SIG-M5 treated with dmso at 0.1 percent for 504 hours (cell line): ENCODE results near the gene EML1.
A peak's percentile ranks its signal among the peaks of the same experiment; 100 is the strongest.
"Not testable (repeated sequence)": the region's sequence is repeated elsewhere in the genome, so short reads cannot be mapped to it uniquely, and the experiment has no call there.

Source experiments
- DNase-seq: peaks from one replicate; lab custom pipeline; 2025; ENCODE audit not compliant: unreplicated experiment; lab: John Stamatoyannopoulos, UW

EML1 gene

GRCh38 chr14:99755068-99755405 lies 38.2 kb upstream of the EML1 start:
- DNase-seq = no peak

- DNase-seq = no peak
Observed at GRCh38 chr14:99755629-99756603, 37.3 kb upstream of the EML1 start.

DNA sequence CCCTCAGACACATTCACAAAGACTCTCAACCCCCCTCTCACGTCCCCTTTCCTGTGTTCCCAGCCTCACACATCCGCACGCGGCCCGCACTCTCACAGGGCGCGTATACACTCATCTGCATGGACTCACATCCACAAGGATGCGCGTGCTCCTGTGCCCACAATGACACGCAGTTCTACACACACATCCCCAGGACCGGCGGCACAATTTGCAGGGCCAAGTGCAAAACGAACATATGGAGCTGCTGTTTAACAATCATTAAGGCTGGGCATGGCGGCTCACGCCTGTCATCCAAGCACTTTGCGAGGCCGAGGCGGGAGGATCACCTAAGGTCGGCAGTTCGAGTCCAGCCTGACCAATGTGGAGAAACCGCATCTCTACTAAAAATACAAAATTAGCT lies 36.4 kb upstream of the EML1 start:
- no peak for DNase-seq

DNA sequence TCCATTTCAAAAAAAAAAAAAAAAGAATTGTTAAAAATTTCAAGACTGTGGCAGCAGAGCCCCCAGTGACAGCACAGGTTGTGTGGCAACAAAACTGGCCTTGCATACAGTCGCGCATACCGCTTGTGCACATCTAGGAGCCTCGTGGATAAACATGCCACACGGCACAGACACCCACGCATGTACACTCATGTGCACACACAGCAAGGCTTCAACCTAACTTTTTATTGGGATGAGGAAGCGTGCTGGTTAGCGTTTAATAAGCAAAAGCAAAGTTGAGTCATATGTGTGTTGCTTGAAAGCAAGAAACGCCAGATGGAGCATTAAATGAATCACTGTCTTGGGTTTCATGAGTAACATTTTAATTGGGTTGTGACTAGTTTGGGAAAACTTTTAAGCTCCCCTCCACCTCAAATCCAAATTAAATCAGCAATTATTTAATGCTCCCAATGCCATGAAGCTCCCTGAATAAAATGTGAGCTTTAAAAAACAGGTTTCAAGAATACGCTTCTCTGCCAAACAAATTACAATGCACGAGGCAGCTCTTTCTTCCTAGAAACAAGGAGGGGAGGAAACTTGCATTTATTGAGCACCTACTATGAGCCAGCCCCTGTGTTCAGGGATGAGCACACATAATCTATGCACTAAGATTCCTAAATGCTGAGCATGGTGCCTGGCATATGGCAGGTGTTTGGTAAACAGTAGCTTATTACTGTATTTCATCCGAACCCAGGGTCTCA lies 35.7 kb upstream of the EML1 start:
- no peak for DNase-seq

DNA sequence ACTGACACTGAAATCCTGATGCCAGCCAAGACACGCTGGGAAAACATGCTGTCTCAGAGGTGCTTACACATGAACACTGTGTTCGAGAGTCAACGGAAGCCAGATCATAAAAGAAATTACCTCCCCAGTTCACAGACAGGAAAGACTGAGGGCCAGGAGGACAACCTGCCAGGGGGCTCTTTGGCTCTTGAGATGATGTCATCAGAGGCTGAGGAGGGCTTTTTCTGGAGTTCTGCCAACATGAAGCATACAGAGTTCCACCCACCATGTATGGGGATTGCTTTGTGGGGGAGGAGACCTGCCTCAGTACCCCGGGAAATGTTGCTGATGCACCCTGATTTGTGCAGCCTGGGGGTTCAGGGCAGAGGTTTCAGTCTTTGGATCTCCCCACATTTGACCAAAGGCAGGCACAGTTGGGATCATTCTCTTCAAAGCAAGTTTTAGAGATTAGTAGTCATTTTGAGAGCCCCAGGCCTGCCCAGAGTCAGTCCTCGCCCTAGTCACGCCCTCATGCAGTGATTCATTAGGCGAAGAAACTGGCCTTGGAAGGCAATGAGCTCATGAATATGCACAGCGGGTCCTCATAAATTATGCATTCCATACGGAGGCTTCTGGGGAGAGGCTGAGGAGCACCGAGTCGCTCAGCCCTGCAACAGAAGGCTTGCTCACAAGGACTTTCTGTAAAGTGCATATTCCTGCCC lies 34.9 kb upstream of the EML1 start:
- DNase-seq = no peak

GRCh38 chr14:99758872-99759545 lies 34.2 kb upstream of the EML1 start:
- no peak for DNase-seq

DNA sequence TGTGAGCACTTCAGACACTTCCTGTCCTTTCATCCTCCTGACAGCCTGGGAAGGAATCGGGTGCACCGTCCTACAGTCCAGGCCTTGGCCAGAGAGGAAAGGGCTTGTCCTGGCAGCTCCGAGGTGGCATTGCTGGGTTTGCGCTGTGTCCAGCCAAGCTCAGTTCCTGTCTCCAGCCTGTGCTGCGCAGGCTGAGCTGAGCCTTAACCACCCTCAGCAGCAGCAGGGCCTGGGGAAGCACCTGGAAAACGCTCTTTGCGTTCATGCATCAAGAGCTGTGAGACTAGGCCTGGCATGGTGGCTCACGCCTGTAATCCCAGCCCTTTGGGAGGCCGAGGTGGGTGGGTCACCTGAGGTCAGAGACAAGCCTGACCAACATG lies 33.7 kb upstream of the EML1 start:
- no peak for DNase-seq

DNA sequence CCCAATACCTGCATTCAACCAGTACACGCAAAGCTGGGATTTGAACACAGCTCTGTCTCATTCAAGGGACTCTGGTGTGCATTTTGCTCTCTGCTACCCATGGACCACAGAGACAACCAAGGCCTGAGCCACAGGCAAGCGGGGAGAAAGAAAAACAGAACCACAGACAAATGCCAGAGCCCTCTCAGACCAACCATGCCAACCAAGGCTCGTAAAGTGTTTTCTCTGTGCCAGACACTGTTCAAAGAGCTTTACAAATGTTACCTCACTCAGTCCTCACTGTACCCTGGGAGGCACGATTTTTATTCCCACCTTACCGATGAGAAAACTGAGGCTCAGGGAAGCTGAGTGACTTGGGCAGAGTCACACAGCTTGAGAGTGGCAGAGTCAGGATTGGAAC lies 32.4 kb upstream of the EML1 start:
- no peak for DNase-seq

GRCh38 chr14:99762911-99763310 lies 30.3 kb upstream of the EML1 start:
- DNase-seq = not testable (repeated sequence)

DNA sequence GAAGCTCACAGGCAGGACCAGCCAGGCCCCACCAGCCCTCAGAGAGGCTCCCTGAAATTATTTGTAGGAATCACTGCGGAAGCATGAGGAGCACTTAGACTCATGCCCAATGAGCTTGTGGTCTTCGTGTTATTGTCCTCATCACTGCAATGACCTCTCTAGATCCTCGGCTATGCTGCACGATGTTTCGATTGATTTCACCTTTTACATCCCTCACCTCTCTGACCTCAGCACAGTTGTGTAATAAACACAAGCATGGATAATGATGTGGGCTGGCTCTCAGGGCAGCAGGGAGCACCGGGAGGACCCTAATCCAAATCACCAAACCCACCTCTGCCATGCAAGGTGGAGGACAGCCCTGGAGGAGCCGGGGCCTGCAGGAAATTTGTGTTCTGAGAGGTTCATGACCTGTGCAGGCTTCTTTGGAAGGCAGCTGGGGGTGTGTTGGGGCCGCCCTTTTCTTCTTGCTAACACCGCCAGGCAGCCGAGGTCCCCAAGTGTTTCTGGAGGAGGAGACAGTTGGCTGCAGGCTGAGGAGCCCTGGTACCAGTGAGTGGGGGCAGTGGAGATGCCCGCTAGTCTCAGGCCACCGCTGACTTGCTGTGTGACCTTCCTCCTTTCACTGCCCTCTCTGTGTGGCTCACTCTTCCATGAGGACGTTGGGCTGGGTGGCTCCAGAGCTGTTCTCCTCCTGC lies 29.5 kb upstream of the EML1 start:
- DNase-seq = no peak

GRCh38 chr14:99764222-99764706 lies 28.9 kb upstream of the EML1 start:
- no peak for DNase-seq

DNA sequence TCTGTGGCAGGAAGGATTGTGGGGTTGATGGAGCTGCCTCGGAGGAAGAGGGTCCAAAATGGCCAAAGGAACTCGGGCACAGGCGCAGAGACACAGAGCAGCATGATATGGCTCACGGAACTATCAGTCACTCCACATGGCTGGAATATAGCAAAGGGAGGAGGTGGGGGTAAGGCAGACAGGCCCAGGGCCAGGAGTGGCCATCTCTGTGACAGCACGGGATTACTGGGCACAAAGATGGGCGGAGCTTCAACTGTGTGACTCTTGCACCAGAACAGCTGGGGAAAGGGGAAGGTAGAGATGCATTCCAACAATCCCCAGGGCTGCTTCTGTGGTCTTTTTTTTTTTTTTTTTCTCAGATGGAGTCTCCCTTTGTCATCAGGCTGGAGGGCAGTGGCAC lies 24.8 kb upstream of the EML1 start:
- DNase-seq = no peak

- DNase-seq = no peak
Observed at GRCh38 chr14:99769123-99769522, 24.1 kb upstream of the EML1 start.

DNA sequence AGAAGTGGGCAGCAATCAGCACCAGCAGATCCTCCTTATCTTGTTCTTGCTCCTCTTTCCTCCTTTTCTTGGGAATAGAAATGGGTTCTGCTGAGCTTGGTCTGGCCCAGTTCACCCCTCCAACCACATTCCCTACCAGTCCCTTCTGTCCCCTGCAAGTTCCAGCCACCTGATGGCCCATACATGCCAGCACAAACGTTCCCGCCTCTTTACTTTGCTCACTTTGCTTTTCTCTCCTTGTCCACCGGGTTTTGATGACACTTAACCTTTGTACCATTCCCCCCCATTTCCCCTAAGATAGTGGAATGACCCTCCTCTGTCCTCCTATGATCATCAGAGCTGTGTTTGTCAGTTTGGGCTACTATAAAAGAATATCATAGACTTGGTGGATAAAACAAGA lies 23.4 kb upstream of the EML1 start:
- no peak for DNase-seq

DNA sequence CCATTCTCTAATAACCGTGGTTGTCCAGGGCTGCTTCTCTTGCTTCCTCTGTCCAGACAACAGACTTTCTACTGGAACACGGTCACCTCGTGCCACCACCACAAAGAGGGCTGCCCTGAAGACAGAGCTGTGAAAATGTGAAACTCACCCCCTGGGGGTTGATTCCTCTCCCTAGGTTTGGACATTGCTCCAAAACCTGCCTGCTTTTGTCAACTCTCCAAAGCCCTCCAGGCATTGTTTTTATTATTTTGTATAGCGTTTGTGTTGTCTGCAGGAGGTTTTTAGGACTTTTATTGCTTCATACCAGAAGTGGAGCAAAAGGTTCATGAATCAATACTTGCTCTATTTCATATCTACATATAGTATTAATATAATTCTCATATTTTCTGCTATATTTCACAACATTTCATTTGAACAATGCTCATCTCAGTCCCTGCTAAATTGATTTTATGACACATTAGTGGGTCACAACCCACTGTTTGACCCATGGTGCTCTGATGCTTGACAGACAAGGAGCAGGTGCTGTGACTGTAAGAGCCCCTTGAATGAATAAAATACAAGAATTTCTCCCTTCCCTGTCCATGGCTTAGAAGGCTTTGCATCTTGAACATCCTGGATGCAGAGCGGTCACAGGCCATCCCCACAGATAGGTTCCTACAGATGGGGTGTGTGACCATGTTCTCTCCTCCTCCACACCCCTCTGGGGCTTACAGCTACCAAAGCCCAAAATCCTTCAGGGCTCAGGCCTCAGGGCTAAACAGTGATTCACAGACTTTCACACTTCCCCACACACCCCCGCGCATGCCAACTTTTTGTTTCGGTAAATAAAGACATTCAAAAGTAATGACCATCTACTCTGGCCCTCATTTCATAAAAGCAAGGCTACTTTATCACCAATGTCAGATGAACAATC lies 20.6 kb upstream of the EML1 start:
- DNase-seq = no peak

GRCh38 chr14:99773521-99774497 lies 19.4 kb upstream of the EML1 start:
- DNase-seq = no peak

GRCh38 chr14:99774556-99775307 lies 18.5 kb upstream of the EML1 start:
- DNase-seq = peak; percentile 7

DNA sequence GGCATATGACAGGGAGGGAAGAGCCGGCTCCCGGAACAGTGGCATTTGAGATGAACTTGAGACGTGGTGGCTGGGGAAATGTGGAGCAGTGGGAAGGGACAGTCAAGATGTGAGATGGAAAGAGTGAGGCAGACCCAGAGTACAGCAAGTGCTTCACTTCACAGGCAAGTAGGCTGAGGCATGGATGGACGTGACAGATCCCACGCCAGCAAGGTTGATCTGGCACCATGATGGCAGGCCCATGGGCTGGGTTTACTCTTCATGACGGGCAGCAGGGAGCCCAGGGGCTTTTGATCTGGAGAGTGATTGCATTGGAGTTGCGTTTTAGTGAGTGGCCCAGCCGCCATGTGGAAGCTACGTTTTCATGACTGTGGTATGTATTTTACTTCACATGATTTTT lies 17.9 kb upstream of the EML1 start:
- DNase-seq = no peak
